ENCODE measurements around the gene AFAP1L1. TPM values are rescaled to one million over a fixed set of nuclear protein-coding genes. Genes with fewer than 3 reads are reported as not detected.

The AFAP1L1 gene
- total RNA-seq, 1 experiment from 2014 or later, result 19.6 TPM

DNA sequence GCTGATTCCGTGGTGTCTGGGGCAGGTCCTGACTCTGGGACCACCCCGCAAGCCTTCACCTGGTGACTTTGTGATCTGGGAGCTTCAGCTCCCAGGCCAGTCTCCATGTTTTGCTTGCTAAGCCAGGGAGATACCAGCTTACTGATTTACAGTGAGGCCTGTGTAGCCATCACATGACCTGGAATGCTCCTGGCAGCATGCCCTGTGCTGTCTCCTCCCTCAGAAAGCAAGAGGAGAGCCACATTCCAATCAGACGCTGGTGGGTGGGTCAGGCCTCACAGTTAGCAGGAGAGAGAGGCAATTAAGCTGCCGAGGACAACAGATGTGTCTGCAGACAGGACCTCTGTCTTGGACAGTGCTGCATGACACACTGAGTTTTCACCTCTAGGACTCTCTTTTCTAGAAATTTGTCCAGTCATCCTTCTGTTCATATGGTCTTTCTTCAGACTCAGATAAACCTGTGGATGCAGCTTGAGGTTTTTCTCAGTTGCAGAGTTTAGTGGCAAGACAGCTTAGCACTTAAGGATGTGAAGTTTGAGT, 49.2 kb downstream of the AFAP1L1 start:
- no peaks in the 10 kb centered on the region for H3K79me2 ChIP-seq (ENCODE audit: low read length)
- no peaks in the 10 kb centered on the region for H4K20me1 ChIP-seq (ENCODE audit: low read length)
- no peak overlapping the region for H3K4me2 ChIP-seq (ENCODE audit: low read length)
- no peaks in the 10 kb centered on the region for H3K36me3 ChIP-seq (ENCODE audit: low read depth, low read length)
- CTCF ChIA-PET, result interaction anchor here (0.9 to 2.3 kb wide), 2 partner anchors 38 to 47 kb away, joined by 3 to 13 read pairs; no protein-coding TSS in a partner anchor
- H3K9me2 ChIP-seq (replicated peaks; ENCODE audit: low read length), result no peaks in the 10 kb centered on the region
- peak; percentile 79 for DNase-seq
- TF ChIP-seq, protein P1, sequence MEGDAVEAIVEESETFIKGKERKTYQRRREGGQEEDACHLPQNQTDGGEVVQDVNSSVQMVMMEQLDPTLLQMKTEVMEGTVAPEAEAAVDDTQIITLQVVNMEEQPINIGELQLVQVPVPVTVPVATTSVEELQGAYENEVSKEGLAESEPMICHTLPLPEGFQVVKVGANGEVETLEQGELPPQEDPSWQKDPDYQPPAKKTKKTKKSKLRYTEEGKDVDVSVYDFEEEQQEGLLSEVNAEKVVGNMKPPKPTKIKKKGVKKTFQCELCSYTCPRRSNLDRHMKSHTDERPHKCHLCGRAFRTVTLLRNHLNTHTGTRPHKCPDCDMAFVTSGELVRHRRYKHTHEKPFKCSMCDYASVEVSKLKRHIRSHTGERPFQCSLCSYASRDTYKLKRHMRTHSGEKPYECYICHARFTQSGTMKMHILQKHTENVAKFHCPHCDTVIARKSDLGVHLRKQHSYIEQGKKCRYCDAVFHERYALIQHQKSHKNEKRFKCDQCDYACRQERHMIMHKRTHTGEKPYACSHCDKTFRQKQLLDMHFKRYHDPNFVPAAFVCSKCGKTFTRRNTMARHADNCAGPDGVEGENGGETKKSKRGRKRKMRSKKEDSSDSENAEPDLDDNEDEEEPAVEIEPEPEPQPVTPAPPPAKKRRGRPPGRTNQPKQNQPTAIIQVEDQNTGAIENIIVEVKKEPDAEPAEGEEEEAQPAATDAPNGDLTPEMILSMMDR (conservative IDR thresholded peaks at IDR 0.05; ENCODE audit: low read depth, low read length), result no peak
- TF ChIP-seq EZH2phosphoT487 (IDR thresholded peaks at IDR 0.05; ENCODE audit: borderline replicate concordance, low read length), result no peak
- TF ChIP-seq EZH2 (IDR thresholded peaks at IDR 0.05; ENCODE audit: low read length, unreplicated experiment), result no peak
- POLR2A ChIA-PET (ENCODE audit: unreplicated experiment), result interaction anchor here (0.6 kb wide), 1 partner anchor 37 kb away, joined by 5 read pairs; the partner anchor contains the start of gene PCYOX1L
- intact Hi-C loops (cut with micrococcal nuclease), result loop anchor here (10.0 kb wide), 1 partner anchor 56 kb away; no protein-coding TSS in a partner anchor
- no peaks in the 10 kb centered on the region for H3K27me3 ChIP-seq (ENCODE audit: low read length)
- no peaks in the 10 kb centered on the region for H3F3A ChIP-seq (ENCODE audit: low read length, unreplicated experiment)
- no peak overlapping the region for H3K9ac ChIP-seq (ENCODE audit: low read length)
- no peak overlapping the region for H3K27ac ChIP-seq (ENCODE audit: low read length)
- H3K4me1 ChIP-seq (ENCODE audit: insufficient read depth, low read length), result peaks cover 10% of the 10 kb centered on the region
- H3K9me3 ChIP-seq (ENCODE audit: low read length), result no peaks in the 10 kb centered on the region
- ATAC-seq, result peak; percentile 63
- no TSS peak for BruUV-seq (replicated peaks)
- H3K4me3 ChIP-seq (ENCODE audit: low read length), result no peak overlapping the region
- H2AFZ ChIP-seq (ENCODE audit: low read length), result peak overlapping the region; percentile 32; the same call in 1 of the 2 replicates

DNA sequence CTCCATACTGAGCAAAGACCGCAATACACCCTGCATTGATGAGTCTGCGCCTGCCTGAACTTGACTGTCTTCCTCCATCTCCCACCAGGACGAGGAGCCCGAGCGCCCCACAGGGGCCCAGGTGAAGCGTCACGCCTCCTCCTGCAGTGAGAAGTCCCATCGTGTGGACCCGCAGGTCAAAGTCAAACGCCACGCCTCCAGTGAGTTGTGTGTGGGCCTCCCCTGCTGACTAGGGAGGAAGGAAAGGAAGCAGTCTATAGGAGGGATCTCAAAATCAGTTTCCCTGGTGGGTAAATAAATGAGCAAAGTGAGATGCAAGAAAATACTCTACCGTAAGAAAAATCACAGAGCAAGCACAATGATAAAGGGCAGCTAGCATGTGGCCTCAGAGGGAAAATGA, 50.9 kb downstream of the AFAP1L1 start:
- TF ChIP-seq EZH2phosphoT487 (IDR thresholded peaks at IDR 0.05; ENCODE audit: borderline replicate concordance, low read length) (no peak), EZH2 (IDR thresholded peaks at IDR 0.05; ENCODE audit: low read length, unreplicated experiment) (no peak)
- TF ChIP-seq, protein P1 (conservative IDR thresholded peaks at IDR 0.05; ENCODE audit: low read depth, low read length), result no peak
- no peak overlapping the region for H3K4me3 ChIP-seq (ENCODE audit: low read length)
- intact Hi-C loops (cut with micrococcal nuclease), result loop anchor here (10.0 kb wide), 1 partner anchor 58 kb away; no protein-coding TSS in a partner anchor
- ATAC-seq, result no peak
- no peaks in the 10 kb centered on the region for H3K79me2 ChIP-seq (ENCODE audit: low read length)
- no peaks in the 10 kb centered on the region for H3K36me3 ChIP-seq (ENCODE audit: low read depth, low read length)
- no peaks in the 10 kb centered on the region for H3K9me2 ChIP-seq (replicated peaks; ENCODE audit: low read length)
- H4K20me1 ChIP-seq (ENCODE audit: low read length), result no peaks in the 10 kb centered on the region
- ChIA-PET CTCF (no interaction called here), POLR2A (ENCODE audit: unreplicated experiment) (no interaction called here)
- H3K27ac ChIP-seq (ENCODE audit: low read length), result no peak overlapping the region
- H3F3A ChIP-seq (ENCODE audit: low read length, unreplicated experiment), result no peaks in the 10 kb centered on the region
- H3K27me3 ChIP-seq (ENCODE audit: low read length), result no peaks in the 10 kb centered on the region
- DNase-seq, result no peak
- BruUV-seq (replicated peaks), result no TSS peak
- H3K9me3 ChIP-seq (ENCODE audit: low read length), result no peaks in the 10 kb centered on the region
- H2AFZ ChIP-seq (ENCODE audit: low read length), result no peak overlapping the region
- peaks cover 15% of the 10 kb centered on the region for H3K4me1 ChIP-seq (ENCODE audit: insufficient read depth, low read length)
- H3K4me2 ChIP-seq (ENCODE audit: low read length), result no peak overlapping the region
- H3K9ac ChIP-seq (ENCODE audit: low read length), result no peak overlapping the region

DNA sequence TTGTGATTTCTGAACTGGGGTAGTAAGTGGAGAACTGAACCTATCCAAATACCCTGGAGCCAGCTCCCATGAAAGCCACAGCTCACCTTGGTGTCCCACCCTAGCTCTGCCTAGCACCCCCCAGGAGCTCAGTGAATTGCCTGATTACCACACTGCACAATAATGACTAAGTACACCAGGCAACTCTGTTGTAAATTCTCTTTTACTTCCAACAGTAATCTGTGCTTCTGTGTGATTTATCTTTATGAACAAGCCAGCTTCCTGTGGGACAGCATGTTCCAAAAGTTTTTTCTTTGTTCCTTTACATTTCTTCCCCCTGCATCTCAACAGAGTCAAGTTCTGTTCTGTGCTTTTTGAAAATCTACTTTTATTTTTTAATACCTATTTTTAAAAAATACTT, 51.6 kb downstream of the AFAP1L1 start:
- intact Hi-C loops (cut with micrococcal nuclease), result loop anchor here (10.0 kb wide), 1 partner anchor 58 kb away; no protein-coding TSS in a partner anchor
- Histone ChIP-seq H3K9me2 (replicated peaks; ENCODE audit: low read length) (no peaks in the 10 kb centered on the region), H3K4me3 (ENCODE audit: low read length) (no peak overlapping the region), H2AFZ (ENCODE audit: low read length) (no peak overlapping the region), H3K79me2 (ENCODE audit: low read length) (no peaks in the 10 kb centered on the region), H4K20me1 (ENCODE audit: low read length) (no peaks in the 10 kb centered on the region), H3K9ac (ENCODE audit: low read length) (no peak overlapping the region), H3K9me3 (ENCODE audit: low read length) (no peaks in the 10 kb centered on the region), H3K4me2 (ENCODE audit: low read length) (no peak overlapping the region), H3K27ac (ENCODE audit: low read length) (no peak overlapping the region), H3K4me1 (ENCODE audit: insufficient read depth, low read length) (peaks cover 15% of the 10 kb centered on the region), H3K27me3 (ENCODE audit: low read length) (no peaks in the 10 kb centered on the region), H3K36me3 (ENCODE audit: low read depth, low read length) (no peaks in the 10 kb centered on the region), H3F3A (ENCODE audit: low read length, unreplicated experiment) (no peaks in the 10 kb centered on the region)
- BruUV-seq (replicated peaks), result no TSS peak
- DNase-seq, result no peak
- TF ChIP-seq, protein P1 (conservative IDR thresholded peaks at IDR 0.05; ENCODE audit: low read depth, low read length), result no peak
- TF ChIP-seq EZH2 (IDR thresholded peaks at IDR 0.05; ENCODE audit: low read length, unreplicated experiment) (no peak), EZH2phosphoT487 (IDR thresholded peaks at IDR 0.05; ENCODE audit: borderline replicate concordance, low read length) (no peak)
- ATAC-seq, result no peak
- ChIA-PET POLR2A (ENCODE audit: unreplicated experiment) (no interaction called here), CTCF (no interaction called here)
